Measurements from ENCODE around the gene HOXC11.

The HOXC11 gene

DNA sequence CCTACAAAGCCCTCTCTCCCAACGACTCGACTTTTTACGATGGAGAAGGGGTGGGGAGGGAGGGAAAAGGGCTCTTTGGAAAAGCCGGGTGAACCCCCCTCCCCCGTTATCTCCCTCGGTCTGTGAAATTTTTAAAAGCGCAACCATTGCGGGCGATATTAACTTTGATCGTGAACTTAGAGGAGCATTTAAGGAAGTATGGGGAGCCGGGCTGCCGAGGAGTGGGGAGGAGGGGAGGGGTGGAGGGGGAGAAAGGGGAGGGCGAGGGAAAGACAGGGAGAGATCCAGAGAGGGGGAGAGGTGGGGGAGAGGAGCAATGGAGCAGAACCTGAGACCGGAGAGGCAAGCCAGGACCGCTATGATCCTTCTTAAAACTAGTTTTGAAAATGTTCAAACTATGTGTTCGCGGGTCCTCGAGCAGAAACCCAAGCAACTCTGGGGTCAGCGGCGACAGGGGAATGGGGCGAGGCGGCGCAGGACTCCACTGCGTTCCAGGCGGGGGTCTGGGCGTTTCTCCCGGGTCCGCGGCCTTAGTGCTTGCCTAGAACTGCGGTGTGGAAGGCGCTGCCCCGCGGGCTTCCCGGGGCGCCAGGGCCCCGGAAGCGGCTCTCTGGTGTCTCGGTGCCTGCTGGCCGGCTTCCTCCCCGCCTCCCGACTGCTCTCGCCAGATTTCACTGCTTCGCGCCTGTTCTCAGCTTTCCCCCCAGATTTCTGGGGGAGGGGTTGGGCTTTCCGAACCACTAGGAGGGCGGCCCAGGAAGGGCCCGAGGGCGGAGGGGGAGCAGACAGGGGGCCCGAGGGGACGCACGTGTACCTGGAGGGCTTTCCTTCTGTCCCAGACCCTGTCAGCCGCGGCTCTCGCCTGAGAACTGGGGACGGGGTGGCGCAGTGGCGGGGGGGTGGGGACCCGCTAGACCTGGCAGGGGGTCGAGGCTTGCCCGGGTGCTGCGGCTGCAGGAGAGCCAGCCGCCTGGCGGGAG lies 1.4 kb downstream of the HOXC11 start, which contains the start of gene HOTAIR:
HOTAIR (minus strand) TSS at position 871 of the 980 bp plus-strand sequence.
- in situ Hi-C loops (cut with HindIII; ENCODE audit: low sequenced_read_pairs) = no loop called here
- no peak within 1 kb of the TSS for H3K4me3 ChIP-seq (ENCODE audit: low read depth, low read length)

DNA sequence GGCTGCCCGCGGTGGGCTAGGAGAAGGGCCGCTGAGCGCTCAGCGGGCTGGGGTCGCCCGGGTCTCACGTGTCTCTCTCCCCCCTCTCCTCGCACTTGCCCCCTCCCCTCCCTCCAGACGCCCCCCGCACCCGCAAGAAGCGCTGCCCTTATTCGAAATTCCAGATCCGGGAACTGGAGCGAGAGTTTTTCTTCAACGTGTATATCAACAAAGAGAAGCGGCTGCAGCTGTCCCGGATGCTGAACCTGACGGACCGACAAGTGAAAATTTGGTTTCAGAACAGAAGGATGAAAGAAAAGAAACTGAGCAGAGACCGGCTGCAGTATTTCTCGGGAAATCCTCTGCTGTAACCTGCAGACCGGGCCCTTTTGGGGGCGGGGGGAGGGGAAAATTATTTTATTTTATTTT lies 2.1 kb downstream of the HOXC11 start:
- no peak overlapping the region for H3K4me3 ChIP-seq (ENCODE audit: low read depth, low read length)
- in situ Hi-C loops (cut with HindIII; ENCODE audit: low sequenced_read_pairs) = no loop called here
- TF ChIP-seq, protein P1, sequence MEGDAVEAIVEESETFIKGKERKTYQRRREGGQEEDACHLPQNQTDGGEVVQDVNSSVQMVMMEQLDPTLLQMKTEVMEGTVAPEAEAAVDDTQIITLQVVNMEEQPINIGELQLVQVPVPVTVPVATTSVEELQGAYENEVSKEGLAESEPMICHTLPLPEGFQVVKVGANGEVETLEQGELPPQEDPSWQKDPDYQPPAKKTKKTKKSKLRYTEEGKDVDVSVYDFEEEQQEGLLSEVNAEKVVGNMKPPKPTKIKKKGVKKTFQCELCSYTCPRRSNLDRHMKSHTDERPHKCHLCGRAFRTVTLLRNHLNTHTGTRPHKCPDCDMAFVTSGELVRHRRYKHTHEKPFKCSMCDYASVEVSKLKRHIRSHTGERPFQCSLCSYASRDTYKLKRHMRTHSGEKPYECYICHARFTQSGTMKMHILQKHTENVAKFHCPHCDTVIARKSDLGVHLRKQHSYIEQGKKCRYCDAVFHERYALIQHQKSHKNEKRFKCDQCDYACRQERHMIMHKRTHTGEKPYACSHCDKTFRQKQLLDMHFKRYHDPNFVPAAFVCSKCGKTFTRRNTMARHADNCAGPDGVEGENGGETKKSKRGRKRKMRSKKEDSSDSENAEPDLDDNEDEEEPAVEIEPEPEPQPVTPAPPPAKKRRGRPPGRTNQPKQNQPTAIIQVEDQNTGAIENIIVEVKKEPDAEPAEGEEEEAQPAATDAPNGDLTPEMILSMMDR (IDR thresholded peaks at IDR 0.05; ENCODE audit: low read depth, low read length, missing control alignments) = no peak
- DNase-seq (ENCODE audit: low read depth) = no peak

More for the DNA sequence above, 1.4 kb downstream of the HOXC11 start, which contains the start of gene HOTAIR:
- no peak for DNase-seq (ENCODE audit: low read depth)
- TF ChIP-seq, protein P1 (IDR thresholded peaks at IDR 0.05; ENCODE audit: low read depth, low read length, missing control alignments) = no peak

DNA sequence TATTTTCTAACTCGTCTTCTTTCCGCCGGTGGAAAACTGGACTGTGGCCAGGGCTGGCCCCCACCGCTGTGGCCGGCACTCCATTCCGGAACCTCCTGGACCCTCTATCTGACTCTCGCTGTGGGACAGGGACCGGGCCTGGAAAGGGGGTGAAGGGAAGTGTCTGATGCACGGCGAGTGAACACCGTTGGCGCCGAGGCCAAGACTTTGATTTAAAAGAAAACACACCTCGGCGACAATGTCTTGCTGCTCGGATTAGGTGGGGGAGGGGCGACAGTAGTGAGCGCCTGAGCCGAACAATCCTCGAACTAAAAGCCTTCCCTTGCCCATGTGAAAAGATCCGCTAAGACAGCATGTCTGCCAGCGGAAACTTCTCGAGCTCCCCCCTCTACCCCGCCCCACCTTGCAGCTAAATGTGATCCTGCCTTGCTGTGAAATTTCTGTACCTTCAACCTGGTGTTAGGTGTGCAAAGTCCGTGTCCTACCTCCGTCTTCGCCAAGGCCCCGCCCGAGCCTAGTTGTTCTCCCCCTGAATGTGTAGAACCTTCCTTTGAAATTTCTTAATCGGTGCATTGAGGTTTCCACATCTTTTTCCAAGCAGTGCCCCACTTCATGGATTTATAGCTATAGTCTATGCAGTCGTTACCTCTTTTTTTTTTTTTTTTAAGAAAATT lies 2.7 kb downstream of the HOXC11 start:
- in situ Hi-C loops (cut with HindIII; ENCODE audit: low sequenced_read_pairs) = no loop called here
- TF ChIP-seq, protein P1 (IDR thresholded peaks at IDR 0.05; ENCODE audit: low read depth, low read length, missing control alignments) = no peak
- H3K4me3 ChIP-seq (ENCODE audit: low read depth, low read length) = no peak overlapping the region
- DNase-seq (ENCODE audit: low read depth) = no peak

DNA sequence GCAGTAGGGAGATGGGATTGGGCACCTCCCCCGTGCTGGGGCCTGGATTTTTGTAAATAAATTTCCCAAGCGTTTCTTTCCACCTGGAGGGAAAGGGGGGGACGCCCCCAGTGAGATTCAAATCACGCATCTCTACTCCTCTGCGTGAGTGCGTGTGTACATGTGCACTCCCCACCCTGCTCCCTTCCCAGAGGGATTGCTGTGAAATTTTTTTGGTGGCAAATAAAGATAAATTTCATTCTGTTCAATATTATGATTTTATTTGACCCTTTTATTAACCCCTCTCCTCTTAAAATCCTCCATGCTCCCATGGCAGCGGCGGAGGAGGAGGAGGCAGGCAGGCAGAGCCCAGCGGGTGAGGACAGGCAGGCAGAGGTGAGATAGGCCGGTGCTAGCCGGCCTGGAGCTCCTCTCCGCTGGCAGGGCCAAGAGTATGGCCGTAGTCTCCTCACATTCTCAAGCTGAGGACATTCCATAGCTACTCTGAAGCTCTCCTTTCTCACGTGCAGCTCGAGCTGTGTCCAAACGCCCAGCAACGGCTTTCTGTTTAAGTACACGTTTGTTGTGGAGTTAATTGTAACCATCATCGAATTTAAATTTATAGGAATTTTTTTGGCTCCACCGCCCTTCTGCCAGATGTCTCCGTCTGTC lies 3.4 kb downstream of the HOXC11 start:
- in situ Hi-C loops (cut with HindIII; ENCODE audit: low sequenced_read_pairs) = no loop called here
- TF ChIP-seq, protein P1 (IDR thresholded peaks at IDR 0.05; ENCODE audit: low read depth, low read length, missing control alignments) = no peak
- DNase-seq (ENCODE audit: low read depth) = no peak
- no peak overlapping the region for H3K4me3 ChIP-seq (ENCODE audit: low read depth, low read length)

DNA sequence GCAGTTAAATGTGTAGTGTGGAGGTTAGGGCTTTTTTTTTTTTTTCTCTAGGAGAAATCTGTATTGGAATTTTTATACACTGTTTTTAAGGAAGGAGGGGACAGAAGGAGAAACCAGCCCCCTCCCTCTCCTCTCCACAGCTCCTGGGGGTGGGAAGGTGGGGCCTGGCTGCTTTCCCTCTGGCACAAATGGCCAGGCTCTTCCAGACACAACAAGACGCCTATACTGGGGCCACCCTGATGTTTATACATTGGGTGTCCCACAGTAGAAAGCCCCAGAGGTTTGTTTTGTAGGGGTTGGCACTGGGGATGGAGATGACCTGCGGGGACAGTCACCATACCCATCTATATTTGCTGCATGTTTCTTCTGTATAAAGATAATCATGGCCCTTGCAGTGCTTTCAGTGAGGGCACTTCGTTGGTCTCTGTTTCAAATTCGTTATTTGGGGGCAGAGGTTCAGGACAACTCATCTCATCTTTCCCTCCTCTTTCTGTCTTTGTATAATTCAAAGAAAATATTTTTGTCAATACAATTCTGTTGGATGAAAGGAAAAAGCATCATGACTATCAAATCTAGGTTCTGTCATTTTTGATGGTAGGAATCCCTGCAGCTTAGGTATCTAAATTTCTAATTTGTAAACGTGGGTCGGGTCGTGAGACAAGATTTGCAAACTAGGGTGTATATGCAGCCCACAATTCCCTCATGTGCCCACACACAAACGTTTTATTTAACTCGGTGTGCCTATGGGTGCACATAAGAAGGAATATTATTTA lies 4.1 kb downstream of the HOXC11 start:
- in situ Hi-C loops (cut with HindIII; ENCODE audit: low sequenced_read_pairs) = no loop called here
- H3K4me3 ChIP-seq (ENCODE audit: low read depth, low read length) = no peak overlapping the region
- TF ChIP-seq, protein P1 (IDR thresholded peaks at IDR 0.05; ENCODE audit: low read depth, low read length, missing control alignments) = no peak
- no peak for DNase-seq (ENCODE audit: low read depth)

Data from astrocyte of the cerebellum (primary cell).